ENCODE data around the gene ARHGDIG.

ARHGDIG gene

GRCh38 chr16:281660-282255 is 1.4 kb downstream of the ARHGDIG start:
- no peak for DNase-seq

- no peak for DNase-seq
Observed at GRCh38 chr16:282491-282890, 2.1 kb downstream of the ARHGDIG start.

DNA sequence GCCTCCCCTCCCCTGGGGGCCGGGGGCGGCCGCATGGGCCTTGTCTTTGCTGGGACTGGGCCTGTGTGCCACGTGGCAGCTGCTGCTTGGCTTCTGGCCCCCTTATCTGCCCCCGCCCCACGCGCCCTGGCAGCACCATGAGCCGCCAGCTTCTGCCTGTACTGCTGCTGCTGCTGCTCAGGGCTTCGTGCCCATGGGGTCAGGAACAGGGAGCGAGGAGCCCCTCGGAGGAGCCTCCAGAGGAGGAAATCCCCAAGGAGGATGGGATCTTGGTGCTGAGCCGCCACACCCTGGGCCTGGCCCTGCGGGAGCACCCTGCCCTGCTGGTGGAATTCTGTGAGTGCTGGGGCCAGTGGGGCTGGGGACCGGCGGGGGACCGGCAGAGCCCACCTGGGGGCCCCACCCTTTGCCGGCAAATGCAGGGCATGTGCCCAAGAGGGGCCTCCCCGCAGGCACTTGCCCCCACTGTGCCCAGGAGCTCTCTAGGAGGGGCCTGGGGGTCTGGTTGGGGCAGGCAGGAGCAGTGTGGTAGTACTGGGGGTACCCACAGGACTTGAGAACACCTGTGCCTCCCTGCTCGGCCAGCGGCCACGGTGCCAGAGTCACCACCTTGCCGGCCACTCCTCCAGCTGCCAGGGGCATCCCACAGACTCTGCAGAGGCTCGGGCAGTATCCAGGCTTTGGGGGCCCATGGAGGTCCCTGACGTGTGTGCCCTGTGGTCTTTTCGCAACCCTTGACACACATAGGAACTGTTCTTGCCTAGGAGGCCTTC is 2.8 kb downstream of the ARHGDIG start, which contains the start of gene PDIA2:
PDIA2 (plus strand) TSS at position 132 of the 773 bp plus-strand sequence; CDS start at position 138, 6 bp downstream.
- no peak for DNase-seq

GRCh38 chr16:284204-285120 is 4.1 kb downstream of the ARHGDIG start:
- no peak for DNase-seq

- no peak for DNase-seq
Observed at GRCh38 chr16:285146-286055, 5.0 kb downstream of the ARHGDIG start.

- no peak for DNase-seq
Observed at GRCh38 chr16:286491-287297, 6.3 kb downstream of the ARHGDIG start.

DNA sequence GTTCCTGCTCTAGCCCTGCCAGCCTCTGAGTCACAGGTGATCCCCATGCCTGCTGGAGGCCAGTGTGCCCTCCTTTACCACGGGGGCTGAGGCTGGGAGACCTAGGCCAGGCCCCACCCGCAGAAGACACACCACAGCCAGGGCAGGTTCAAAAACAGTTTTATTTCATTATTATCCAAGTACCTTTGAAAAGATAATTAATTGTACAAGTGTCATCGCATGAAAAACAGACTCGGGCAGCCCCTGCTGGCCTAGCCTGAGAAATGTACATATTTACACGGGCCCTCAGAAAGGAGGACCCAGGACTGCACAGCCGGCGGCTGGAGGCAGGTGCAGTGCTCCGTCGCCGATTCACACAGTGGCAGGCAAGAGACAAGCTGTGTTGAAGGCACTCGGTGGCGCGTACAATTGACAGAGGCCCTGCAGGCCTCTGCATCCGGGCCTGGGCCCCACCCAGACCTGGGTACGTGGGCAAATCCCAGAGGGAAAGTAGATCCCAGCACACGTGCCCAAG is 7.0 kb downstream of the ARHGDIG start:
- DNase-seq, result no peak

GRCh38 chr16:287981-288920 is 7.9 kb downstream of the ARHGDIG start:
- DNase-seq, result no peak

DNA sequence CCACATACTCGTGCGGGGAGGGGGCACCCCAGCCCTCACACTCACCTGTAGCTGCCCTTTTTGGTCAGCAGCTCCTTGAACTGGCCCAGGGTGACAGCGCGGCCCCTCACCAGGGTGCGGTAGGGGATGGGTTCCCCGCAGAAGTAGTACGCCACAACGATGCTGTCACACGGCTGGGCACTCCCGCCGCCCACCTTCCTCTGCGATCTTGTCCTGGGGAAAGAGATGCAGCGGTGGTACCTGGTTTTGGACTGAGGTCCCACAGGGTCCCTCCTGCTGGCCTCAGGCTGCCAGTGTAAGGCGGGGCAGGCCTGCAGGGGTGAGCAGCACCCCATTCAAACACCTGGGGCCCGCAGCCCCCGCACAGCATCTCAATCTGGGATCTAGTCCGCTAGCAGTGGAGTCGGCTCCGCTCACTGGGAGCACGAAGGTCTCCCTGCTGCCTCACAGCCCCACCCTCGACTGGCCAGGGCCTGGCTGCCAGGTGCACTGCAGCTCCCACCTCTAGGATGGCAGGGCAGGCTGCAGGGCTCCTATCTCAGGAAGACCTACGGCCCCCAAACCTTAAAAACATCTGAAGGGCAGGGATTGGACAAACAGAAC is 9.1 kb downstream of the ARHGDIG start:
- no peak for DNase-seq

GRCh38 chr16:290015-290680 is 9.8 kb downstream of the ARHGDIG start:
- DNase-seq, result no peak

GRCh38 chr16:290681-291405 is 10.5 kb downstream of the ARHGDIG start:
- no peak for DNase-seq

- no peak for DNase-seq
Observed at GRCh38 chr16:291539-291938, 11.1 kb downstream of the ARHGDIG start.

DNA sequence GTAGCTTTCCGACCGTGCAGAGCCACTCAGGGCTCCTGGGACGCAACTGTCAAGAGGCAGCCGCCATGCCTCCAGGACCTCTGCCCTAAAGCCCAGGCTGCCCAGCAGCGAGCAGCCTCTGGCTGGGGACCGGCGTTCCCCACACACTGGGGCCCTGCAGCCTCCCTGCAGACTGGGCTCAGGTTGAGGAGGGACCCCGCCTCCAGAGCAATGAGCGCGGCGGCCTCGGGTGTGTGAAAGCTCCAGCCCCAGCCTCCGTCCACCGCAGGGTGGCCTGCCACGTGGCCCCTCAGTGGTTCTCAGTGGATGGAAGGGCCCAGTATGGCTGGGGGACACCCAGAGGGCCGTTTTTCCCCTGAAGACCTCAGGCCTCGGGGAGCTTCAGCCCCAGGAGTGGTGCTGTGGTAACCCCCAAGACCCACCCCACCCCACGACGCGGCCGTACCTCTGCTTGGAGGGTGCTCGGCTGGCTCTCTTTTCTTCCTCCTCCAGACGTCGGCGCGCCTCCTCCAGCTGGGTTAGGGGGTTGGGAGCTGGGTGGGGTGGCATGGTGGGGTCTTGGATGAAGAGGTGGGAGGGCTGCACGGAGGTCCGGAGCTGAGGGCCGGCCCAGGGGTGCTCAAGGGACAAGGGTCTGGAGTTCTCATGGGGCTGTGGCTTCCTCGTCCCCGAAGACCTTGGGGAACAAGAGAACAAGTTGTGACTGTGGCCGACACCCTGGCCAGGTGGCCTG is 12.8 kb downstream of the ARHGDIG start:
- no peak for DNase-seq

DNA sequence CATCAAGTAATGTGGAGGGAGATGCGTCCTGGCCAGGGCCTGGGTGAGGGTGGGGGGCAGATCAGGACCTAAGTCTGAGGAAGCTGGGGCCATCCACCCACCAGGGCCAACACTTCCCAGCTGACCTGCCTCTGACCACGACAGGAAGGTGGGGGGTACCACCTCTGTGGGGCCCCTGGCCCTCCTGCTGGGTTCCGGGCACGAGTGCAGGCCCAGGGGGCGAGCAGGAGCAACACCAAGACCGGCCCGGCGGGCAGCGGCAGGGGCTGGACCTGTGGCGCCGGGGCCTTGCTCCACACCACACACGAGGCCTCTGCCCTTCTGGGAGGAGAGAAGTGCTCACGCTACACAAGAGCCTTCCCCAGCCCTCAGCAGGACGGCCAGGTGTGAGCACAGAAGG is 15.9 kb downstream of the ARHGDIG start:
- no peak for DNase-seq

DNA sequence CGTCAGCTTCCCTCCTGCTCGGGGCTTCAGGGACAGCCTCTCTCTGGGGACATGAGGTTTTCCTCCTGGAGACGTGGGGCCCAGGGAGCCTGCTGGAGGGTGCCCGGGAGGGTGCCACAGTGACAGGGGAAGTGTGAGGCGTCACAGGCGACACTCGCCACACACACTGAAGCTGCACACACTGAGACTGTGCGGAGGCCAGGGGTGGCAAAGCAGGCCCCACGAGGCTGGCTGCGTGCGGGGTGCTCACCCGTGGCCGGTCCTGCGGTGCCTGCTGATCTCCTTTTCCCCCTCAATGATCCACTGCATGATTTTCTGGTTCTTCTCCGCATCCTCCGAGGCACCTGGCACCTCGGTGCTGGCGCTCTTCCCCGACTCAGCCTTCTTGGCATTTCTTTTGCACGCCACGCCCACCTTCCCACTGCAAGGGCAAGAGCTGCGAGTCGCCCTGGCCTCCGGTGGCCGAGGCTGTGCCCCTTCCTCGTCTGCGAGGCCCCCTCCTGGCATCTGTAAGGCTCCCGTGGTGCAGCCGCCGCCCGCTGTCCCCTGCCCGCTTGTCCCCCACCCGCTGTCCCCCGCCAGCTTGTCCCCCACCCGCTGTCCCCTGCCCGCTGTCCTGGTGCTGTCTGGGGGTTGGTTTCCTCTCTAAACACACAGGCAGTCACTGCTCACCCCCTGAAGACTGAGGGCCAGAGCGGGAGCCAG is 16.6 kb downstream of the ARHGDIG start:
- DNase-seq, result no peak

- DNase-seq, result no peak
Observed at GRCh38 chr16:297832-298231, 17.4 kb downstream of the ARHGDIG start.

- DNase-seq, result no peak
Observed at GRCh38 chr16:301235-301634, 20.8 kb downstream of the ARHGDIG start.

All from CD4-positive, alpha-beta T cell treated with Interleukin-12 subunit alpha and Interleukin-12 subunit beta, for 1 hour (primary cell).